K562 (cell line): ENCODE measurements around the gene PLA2G15. TPM values are rescaled to one million over a fixed set of nuclear protein-coding genes. Genes with fewer than 3 reads are reported as not detected.

Source experiments
- BDP1 ChIP-seq: IDR thresholded peaks from 3 replicates; pipeline ENCODE4 v1.6.1; 2011; ENCODE audit not compliant: insufficient read length, insufficient read depth
- CXXC5 ChIP-seq: fragments of 250-450 bp; sonication (Bioruptor Pico); IDR thresholded peaks from 2 replicates; pipeline ENCODE4 v1.8.0; 2022; ENCODE audit warnings: inconsistent platforms, mild to moderate bottlenecking, moderate library complexity
- GTF2A2 ChIP-seq: IDR thresholded peaks from 2 replicates; pipeline ENCODE4 v1.6.1; 2016; ENCODE audit warnings: mild to moderate bottlenecking, missing genetic modification characterization, missing compliant biosample characterization
- HNRNPK ChIP-seq: fragments of 200-400 bp; formaldehyde crosslinking; IDR thresholded peaks from one replicate; pipeline ENCODE4 v1.6.1; 2018; ENCODE audit warnings: mild to moderate bottlenecking, low read depth, low read length; ENCODE audit not compliant: poor library complexity, severe bottlenecking
- HNRNPL ChIP-seq: fragments of 200-400 bp; formaldehyde crosslinking; IDR thresholded peaks from 2 replicates; pipeline ENCODE4 v1.6.1; 2017; ENCODE audit warnings: low read depth, mild to moderate bottlenecking, low read length
- MEIS2 ChIP-seq: fragments of 450-650 bp; IDR thresholded peaks from 2 replicates; pipeline ENCODE4 v1.6.1; 2014; ENCODE audit warnings: mild to moderate bottlenecking; ENCODE audit not compliant: partially characterized antibody
- RBM22 ChIP-seq: fragments of 200-400 bp; formaldehyde crosslinking; IDR thresholded peaks from 2 replicates; pipeline ENCODE4 v1.6.1; 2018; ENCODE audit warnings: low read length, low read depth; ENCODE audit not compliant: poor library complexity, severe bottlenecking
- TEAD2 ChIP-seq: fragments of 450-650 bp; IDR thresholded peaks from 2 replicates; pipeline ENCODE4 v1.6.1; 2016; ENCODE audit warnings: missing genetic modification characterization, control low read depth, missing compliant biosample characterization
- ZBTB8A ChIP-seq: fragments of 450-650 bp; IDR thresholded peaks from 2 replicates; pipeline ENCODE4 v1.6.1; 2018; ENCODE audit warnings: mild to moderate bottlenecking, moderate library complexity; ENCODE audit not compliant: partially characterized antibody
- ZNF124 ChIP-seq: sonication (generic); formaldehyde crosslinking; IDR thresholded peaks from 2 replicates; pipeline ENCODE4 v1.8.1; 2022; ENCODE audit warnings: missing genetic modification reagents
- ZNF165 ChIP-seq: fragments of 250-450 bp; sonication (Bioruptor Pico); IDR thresholded peaks from 2 replicates; pipeline ENCODE4 v1.4.0; 2020; ENCODE audit warnings: borderline replicate concordance
- ZNF584 ChIP-seq: fragments of 200-800 bp; sonication (Bioruptor generic); IDR thresholded peaks from 2 replicates; pipeline ENCODE4 v1.6.1; 2016; ENCODE audit warnings: low read depth, mild to moderate bottlenecking, missing genetic modification characterization, missing compliant biosample characterization
- ZNF668 ChIP-seq: fragments of 250-450 bp; sonication (Bioruptor Pico); IDR thresholded peaks from 2 replicates; pipeline ENCODE4 v1.8.0; 2022; ENCODE audit warnings: mild to moderate bottlenecking, inconsistent platforms
- ZNF695 ChIP-seq: fragments of 450-650 bp; formaldehyde crosslinking; IDR thresholded peaks from 2 replicates; pipeline ENCODE4 v1.4.0; 2020; ENCODE audit warnings: mild to moderate bottlenecking, moderate library complexity
- ZNF764 ChIP-seq: fragments of 250-450 bp; sonication (Bioruptor Pico); IDR thresholded peaks from 2 replicates; pipeline ENCODE4 v1.4.0; 2020; ENCODE audit warnings: low read depth, mild to moderate bottlenecking, moderate library complexity
- polyA plus RNA-seq, 8 experiments: library from polyadenylated mRNA; depleted of rRNA in 4 of 8; stranded (reverse) in 5 of 8; unstranded in 3 of 8; fragments of >200 nt; fragmentation: Nextera tagmentation in 2 of 8; fragmentation: Illumina TruSeq in 1 of 8; extraction: Ambion mirVana in 2 of 8; extraction: Trizol in 1 of 8; gene quantifications; 2 replicates each; pipeline versions ENCODE4 v1.2.1 to v1.2.3, GENCODE V29; 2011 to 2014; ENCODE audit warnings: inconsistent platforms in 1 of 8, missing spikeins in 1 of 8
- total RNA-seq, 7 experiments: library from RNA; depleted of rRNA in 6 of 7; stranded (reverse); fragments of >200 nt in 6 of 7; fragmentation: Illumina TruSeq in 2 of 7; extraction: Trizol in 2 of 7; gene quantifications; 2 replicates each; pipeline versions ENCODE4 v1.2.1 to v1.2.3, GENCODE V29; 2011 to 2021; ENCODE audit warnings: low replicate concordance in 1 of 7
- TF ChIP-seq, protein P1 (sequence below), 2 experiments: fragments of 150-350 bp in 1 of 2; IDR thresholded peaks; 2 replicates each; pipeline ENCODE4 v1.6.1; 2012 to 2016; ENCODE audit warnings: low read depth in 2 of 2, low read length in 2 of 2, mild to moderate bottlenecking in 1 of 2, moderate library complexity in 1 of 2
- TF ChIP-seq, protein P2 (sequence below): sonication (generic); formaldehyde crosslinking; IDR thresholded peaks from 2 replicates; pipeline ENCODE4 v1.9.0; 2022; ENCODE audit warnings: mild to moderate bottlenecking, missing genetic modification reagents
- TF ChIP-seq, protein P3 (sequence below), 2 experiments: fragments of 450-650 bp in 1 of 2; sonication (generic) in 1 of 2; formaldehyde crosslinking in 1 of 2; IDR thresholded peaks in 1 of 2; conservative IDR thresholded peaks in 1 of 2; 2 replicates each; pipeline versions ENCODE4 v1.6.1 to v1.8.1; 2016 to 2023; ENCODE audit warnings: mild to moderate bottlenecking in 2 of 2, moderate library complexity in 2 of 2, inconsistent platforms in 1 of 2, missing genetic modification reagents in 1 of 2
- TF ChIP-seq, protein P4 (sequence below): fragments of 450-650 bp; formaldehyde crosslinking; IDR thresholded peaks from 2 replicates; pipeline ENCODE4 v1.4.0; 2022; ENCODE audit warnings: missing genetic modification characterization

Gene PLA2G15
- total and polyA plus RNA-seq, 9 of the 15 experiments (the other 6 are each of a cell fraction or from before 2014, with no cell fraction given): 0.42 to 8.6 (median 4.8) TPM

DNA sequence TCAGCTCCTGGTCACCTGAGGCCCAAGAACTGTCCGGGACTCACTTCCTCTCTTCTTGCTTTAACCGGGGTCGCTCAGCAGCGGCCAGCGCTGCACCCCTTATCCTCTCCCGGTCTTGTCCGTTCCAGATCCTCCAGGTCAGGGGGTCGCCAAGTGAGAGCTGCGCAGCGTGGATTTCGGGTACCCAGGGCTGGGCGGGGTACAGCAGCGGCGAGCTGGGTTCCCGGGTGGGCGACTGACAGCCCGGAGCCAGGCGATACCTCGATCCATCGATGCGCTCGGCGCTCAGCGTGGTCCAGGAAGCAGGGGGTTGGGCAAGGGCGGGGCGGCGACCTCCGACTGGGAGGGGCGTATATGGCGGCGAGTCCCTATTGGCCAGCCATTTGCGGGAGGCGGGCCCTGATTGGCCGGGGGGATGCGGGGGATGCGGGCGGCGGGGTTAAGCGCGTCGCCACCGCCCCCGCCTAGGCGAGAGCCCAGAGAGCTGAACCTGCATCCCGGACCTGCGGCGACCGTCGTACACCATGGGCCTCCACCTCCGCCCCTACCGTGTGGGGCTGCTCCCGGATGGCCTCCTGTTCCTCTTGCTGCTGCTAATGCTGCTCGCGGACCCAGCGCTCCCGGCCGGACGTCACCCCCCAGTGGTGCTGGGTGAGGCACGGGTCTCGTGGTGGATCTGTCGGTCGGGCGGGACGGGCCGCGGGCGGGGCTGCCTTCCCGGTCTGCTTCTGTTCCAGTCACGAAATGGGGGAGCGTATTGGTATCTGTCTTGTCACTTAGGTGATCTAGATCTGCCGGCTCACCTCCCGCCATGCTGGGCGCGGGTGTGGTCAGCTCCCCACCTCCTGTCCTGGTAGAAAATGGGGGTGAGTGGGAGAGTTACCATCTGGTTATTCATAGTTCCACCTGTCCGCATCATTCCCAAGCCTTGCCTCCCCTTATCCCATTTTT is at the start of gene PLA2G15 (continued):
- TF ChIP-seq ZNF668 (CRISPR knock-in tag) (no peak), GTF2A2 (tag) (no peak), ZNF695 (CRISPR knock-in tag) (no peak), RBM22 (peak; percentile 48), TEAD2 (tag) (no peak), CXXC5 (CRISPR knock-in tag) (peak; percentile 99), ZBTB8A (no peak), ZNF764 (CRISPR knock-in tag) (0 out of 2 replicates have a peak, but pooled peaks have one; percentile 43), ZNF584 (CRISPR knock-in tag) (no peak), BDP1 (no peak), ZNF165 (CRISPR knock-in tag) (no peak), HNRNPL (no peak), MEIS2 (no peak), HNRNPK (no peak), ZNF124 (CRISPR knock-in tag) (no peak)
- TF ChIP-seq, protein P1, sequence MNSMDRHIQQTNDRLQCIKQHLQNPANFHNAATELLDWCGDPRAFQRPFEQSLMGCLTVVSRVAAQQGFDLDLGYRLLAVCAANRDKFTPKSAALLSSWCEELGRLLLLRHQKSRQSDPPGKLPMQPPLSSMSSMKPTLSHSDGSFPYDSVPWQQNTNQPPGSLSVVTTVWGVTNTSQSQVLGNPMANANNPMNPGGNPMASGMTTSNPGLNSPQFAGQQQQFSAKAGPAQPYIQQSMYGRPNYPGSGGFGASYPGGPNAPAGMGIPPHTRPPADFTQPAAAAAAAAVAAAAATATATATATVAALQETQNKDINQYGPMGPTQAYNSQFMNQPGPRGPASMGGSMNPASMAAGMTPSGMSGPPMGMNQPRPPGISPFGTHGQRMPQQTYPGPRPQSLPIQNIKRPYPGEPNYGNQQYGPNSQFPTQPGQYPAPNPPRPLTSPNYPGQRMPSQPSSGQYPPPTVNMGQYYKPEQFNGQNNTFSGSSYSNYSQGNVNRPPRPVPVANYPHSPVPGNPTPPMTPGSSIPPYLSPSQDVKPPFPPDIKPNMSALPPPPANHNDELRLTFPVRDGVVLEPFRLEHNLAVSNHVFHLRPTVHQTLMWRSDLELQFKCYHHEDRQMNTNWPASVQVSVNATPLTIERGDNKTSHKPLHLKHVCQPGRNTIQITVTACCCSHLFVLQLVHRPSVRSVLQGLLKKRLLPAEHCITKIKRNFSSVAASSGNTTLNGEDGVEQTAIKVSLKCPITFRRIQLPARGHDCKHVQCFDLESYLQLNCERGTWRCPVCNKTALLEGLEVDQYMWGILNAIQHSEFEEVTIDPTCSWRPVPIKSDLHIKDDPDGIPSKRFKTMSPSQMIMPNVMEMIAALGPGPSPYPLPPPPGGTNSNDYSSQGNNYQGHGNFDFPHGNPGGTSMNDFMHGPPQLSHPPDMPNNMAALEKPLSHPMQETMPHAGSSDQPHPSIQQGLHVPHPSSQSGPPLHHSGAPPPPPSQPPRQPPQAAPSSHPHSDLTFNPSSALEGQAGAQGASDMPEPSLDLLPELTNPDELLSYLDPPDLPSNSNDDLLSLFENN (IDR thresholded peaks at IDR 0.05; ENCODE audit: low read depth in 2 of 2, low read length in 2 of 2): peak in 1 of 2 experiments; percentile 91; a peak in 2 of 4 replicates
- TF ChIP-seq, protein P2, sequence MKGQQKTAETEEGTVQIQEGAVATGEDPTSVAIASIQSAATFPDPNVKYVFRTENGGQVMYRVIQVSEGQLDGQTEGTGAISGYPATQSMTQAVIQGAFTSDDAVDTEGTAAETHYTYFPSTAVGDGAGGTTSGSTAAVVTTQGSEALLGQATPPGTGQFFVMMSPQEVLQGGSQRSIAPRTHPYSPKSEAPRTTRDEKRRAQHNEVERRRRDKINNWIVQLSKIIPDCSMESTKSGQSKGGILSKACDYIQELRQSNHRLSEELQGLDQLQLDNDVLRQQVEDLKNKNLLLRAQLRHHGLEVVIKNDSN (CRISPR knock-in tag): peak; percentile 35; the same call in 1 of the 2 replicates
- TF ChIP-seq, protein P3, sequence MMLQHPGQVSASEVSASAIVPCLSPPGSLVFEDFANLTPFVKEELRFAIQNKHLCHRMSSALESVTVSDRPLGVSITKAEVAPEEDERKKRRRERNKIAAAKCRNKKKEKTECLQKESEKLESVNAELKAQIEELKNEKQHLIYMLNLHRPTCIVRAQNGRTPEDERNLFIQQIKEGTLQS (IDR thresholded peaks at IDR 0.05): no peak
- TF ChIP-seq, protein P3 (CRISPR knock-in tag; conservative IDR thresholded peaks at IDR 0.05): no peak
- TF ChIP-seq, protein P4, sequence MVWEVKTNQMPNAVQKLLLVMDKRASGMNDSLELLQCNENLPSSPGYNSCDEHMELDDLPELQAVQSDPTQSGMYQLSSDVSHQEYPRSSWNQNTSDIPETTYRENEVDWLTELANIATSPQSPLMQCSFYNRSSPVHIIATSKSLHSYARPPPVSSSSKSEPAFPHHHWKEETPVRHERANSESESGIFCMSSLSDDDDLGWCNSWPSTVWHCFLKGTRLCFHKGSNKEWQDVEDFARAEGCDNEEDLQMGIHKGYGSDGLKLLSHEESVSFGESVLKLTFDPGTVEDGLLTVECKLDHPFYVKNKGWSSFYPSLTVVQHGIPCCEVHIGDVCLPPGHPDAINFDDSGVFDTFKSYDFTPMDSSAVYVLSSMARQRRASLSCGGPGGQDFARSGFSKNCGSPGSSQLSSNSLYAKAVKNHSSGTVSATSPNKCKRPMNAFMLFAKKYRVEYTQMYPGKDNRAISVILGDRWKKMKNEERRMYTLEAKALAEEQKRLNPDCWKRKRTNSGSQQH: no peak
